Thymus (tissue), 11 donors: ENCODE measurements around the gene MYOF. TPM values are rescaled to one million over a fixed set of nuclear protein-coding genes. Genes with fewer than 3 reads are reported as not detected.

Experiments
- DNase-seq, 9 donors: peaks; one replicate each; pipeline ENCODE4 v3.0.0-alpha.2; 2013; ENCODE audit warnings: low spot score in 9 of 9, low read depth in 6 of 9, missing footprints in 1 of 9
- H3K27ac ChIP-seq, 2 donors: one replicate each; pipeline ENCODE4 v1.5.1; 2013; ENCODE audit warnings: control low read depth in 1 of 2, low read depth in 1 of 2, low read length in 1 of 2, mild to moderate bottlenecking in 1 of 2, moderate library complexity in 1 of 2
- H3K27me3 ChIP-seq, 2 donors: one replicate each; pipeline ENCODE4 v1.5.1; 2013; ENCODE audit warnings: low read length in 1 of 2; ENCODE audit not compliant: control insufficient read depth in 2 of 2, insufficient read depth in 1 of 2
- H3K36me3 ChIP-seq, 2 donors: one replicate each; pipeline ENCODE4 v1.5.1; 2013; ENCODE audit warnings: low read length in 1 of 2, mild to moderate bottlenecking in 1 of 2, moderate library complexity in 1 of 2; ENCODE audit not compliant: control insufficient read depth in 2 of 2, insufficient read depth in 2 of 2
- H3K4me1 ChIP-seq, 2 donors: one replicate each; pipeline ENCODE4 v1.5.1; 2013; ENCODE audit warnings: low read length in 2 of 2; ENCODE audit not compliant: control insufficient read depth in 2 of 2, insufficient read depth in 2 of 2
- H3K4me3 ChIP-seq, 2 donors: one replicate each; pipeline ENCODE4 v1.5.1; 2013; ENCODE audit warnings: low read length in 2 of 2, control low read depth in 1 of 2, mild to moderate bottlenecking in 1 of 2
- H3K9me3 ChIP-seq, 2 donors: one replicate each; pipeline ENCODE4 v1.5.1; 2013; ENCODE audit warnings: low read length in 1 of 2, mild to moderate bottlenecking in 1 of 2; ENCODE audit not compliant: control insufficient read depth in 2 of 2, insufficient read depth in 1 of 2
- WGBS: extraction: QIAGEN DNeasy Blood & Tissue Kit; methylation state at CpG from one replicate; pipeline ENCODE4 v1.1.7; 2013; 5-methylcytosine and 5-hydroxymethylcytosine counted together
- polyA plus RNA-seq: library from polyadenylated mRNA; stranded (reverse); fragments of 200-250 nt; gene quantifications from one replicate; pipeline ENCODE4 v1.2.3, GENCODE V29; 2013
- total RNA-seq: library from RNA; stranded (reverse); fragments of 120-200 nt; gene quantifications from one replicate; pipeline ENCODE4 v1.2.4, GENCODE V29; 2013
- donor health status: healthy.

The MYOF gene
- total and polyA plus RNA-seq, 2 donors, result 6.4 to 14.0 TPM

GRCh38 chr10:93379731-93380575 lies 102.2 kb downstream of the MYOF start:
- no peaks in the 10 kb centered on the region for H3K36me3 ChIP-seq
- 91% methylated on average over 5 of the region's 5 CpGs for WGBS
- no peak overlapping the region for H3K27ac ChIP-seq
- DNase-seq, result no peak
- H3K27me3 ChIP-seq, result no peaks in the 10 kb centered on the region
- H3K4me1 ChIP-seq, result no peaks in the 10 kb centered on the region
- H3K4me3 ChIP-seq, result no peak overlapping the region
- no peaks in the 10 kb centered on the region for H3K9me3 ChIP-seq

GRCh38 chr10:93378997-93379730 lies 103.0 kb downstream of the MYOF start:
- no peaks in the 10 kb centered on the region for H3K4me1 ChIP-seq
- DNase-seq, result no peak
- no peak overlapping the region for H3K4me3 ChIP-seq
- WGBS, result 92% methylated on average over 3 of the region's 3 CpGs
- H3K27me3 ChIP-seq, result no peaks in the 10 kb centered on the region
- H3K27ac ChIP-seq, result no peak overlapping the region
- H3K36me3 ChIP-seq, result no peaks in the 10 kb centered on the region
- no peaks in the 10 kb centered on the region for H3K9me3 ChIP-seq

- H3K27me3 ChIP-seq, result no peaks in the 10 kb centered on the region
- no peaks in the 10 kb centered on the region for H3K4me1 ChIP-seq
- no peaks in the 10 kb centered on the region for H3K9me3 ChIP-seq
- H3K36me3 ChIP-seq, result no peaks in the 10 kb centered on the region
- no peak overlapping the region for H3K27ac ChIP-seq
- no peak for DNase-seq
- 100% methylated on average over 2 of the region's 2 CpGs for WGBS
- H3K4me3 ChIP-seq, result no peak overlapping the region
These were observed 104.1 kb downstream of the MYOF start for GRCh38 chr10:93378039-93378438.

GRCh38 chr10:93376372-93377293 lies 105.5 kb downstream of the MYOF start:
- Histone ChIP-seq H3K27me3 (no peaks in the 10 kb centered on the region), H3K36me3 (no peaks in the 10 kb centered on the region), H3K9me3 (no peaks in the 10 kb centered on the region), H3K27ac (peak overlapping the region in 1 of 2 donors; percentile 19), H3K4me3 (no peak overlapping the region), H3K4me1 (no peaks in the 10 kb centered on the region)
- DNase-seq, result peak; percentile 24 to 80 (median 51)
- WGBS, result 68% methylated on average over 10 of the region's 10 CpGs

- H3K36me3 ChIP-seq, result no peaks in the 10 kb centered on the region
- WGBS, result 92% methylated on average over 1 of the region's 1 CpG
These were observed 111.2 kb downstream of the MYOF start for GRCh38 chr10:93370961-93371360.

DNA sequence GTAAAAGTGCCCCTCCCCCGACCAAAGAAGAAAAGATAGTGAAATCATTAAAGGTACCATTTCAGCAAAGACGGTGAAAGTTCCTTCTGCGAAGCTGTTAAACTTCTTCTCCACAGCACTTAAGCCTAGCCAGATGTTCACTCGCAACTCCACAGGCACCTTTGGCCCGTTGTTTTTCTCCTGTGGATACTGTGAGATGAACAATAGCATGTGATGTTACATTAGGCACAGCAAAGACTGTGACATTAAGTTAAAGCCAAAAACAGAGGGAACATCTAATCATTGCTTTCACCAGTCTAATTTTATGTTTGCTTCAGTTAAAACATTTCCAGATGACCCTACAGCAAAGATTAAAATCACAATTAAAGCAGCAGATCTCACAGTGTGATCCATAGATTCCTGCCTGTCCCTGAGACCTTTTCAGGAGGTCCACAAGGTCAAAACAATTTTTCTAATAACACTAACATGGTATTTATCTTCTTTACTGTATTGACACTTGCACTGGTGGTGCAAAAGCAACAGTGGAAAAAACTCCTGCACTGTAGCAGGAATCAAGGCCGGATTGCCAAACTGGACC lies 112.5 kb downstream of the MYOF start:
- Histone ChIP-seq H3K4me3 (no peak overlapping the region), H3K9me3 (no peaks in the 10 kb centered on the region), H3K36me3 (no peaks in the 10 kb centered on the region), H3K4me1 (no peaks in the 10 kb centered on the region), H3K27me3 (no peaks in the 10 kb centered on the region), H3K27ac (no peak overlapping the region)
- 95% methylated on average over 6 of the region's 6 CpGs for WGBS
- no peak for DNase-seq

More at GRCh38 chr10:93370961-93371360, 111.2 kb downstream of the MYOF start:
- Histone ChIP-seq H3K27ac (no peak overlapping the region), H3K27me3 (no peaks in the 10 kb centered on the region), H3K4me3 (no peak overlapping the region), H3K9me3 (no peaks in the 10 kb centered on the region), H3K4me1 (no peaks in the 10 kb centered on the region)
- DNase-seq, result no peak

DNA sequence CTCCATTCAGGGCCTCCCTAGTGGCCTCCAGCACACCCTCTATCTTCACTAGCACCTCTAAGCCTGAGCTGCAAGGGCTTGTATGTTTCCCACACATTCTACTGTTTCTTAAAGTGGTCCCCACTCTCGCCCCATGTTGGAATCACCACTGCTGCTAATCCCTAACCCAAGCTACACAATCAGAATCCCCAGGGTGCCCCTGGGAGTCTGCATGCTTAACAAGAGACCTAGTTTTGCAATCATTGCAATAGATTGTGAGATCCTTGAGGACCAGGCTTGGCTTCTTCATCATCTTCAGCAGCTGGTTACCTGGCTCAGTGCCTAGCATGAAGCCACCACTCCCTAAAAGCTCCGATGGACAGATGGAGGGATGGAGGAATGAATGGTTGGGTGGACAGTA lies 113.9 kb downstream of the MYOF start:
- no peaks in the 10 kb centered on the region for H3K4me1 ChIP-seq
- H3K4me3 ChIP-seq, result no peak overlapping the region
- over 99% methylated on average over 2 of the region's 2 CpGs for WGBS
- no peak for DNase-seq
- no peaks in the 10 kb centered on the region for H3K27me3 ChIP-seq
- no peak overlapping the region for H3K27ac ChIP-seq
- H3K36me3 ChIP-seq, result no peaks in the 10 kb centered on the region
- no peaks in the 10 kb centered on the region for H3K9me3 ChIP-seq

DNA sequence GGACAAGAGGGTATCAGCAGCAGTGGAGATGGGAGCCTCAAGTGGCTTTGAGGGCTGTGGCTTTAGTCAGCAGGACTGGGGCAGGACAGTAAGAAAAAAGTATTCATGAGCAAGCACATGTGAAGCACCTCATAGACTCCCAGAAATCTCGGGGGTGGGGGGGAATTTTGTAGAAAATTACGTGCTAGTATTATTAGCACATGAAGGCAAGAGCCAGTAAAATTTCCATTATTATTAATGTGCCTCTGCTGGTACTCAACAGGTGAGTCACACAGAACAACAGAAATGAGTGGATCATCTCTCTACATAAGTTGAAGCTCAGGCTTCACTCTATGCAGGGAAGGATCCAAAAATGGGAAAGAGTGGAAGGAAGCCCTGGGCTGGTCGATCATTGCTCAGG lies 114.5 kb downstream of the MYOF start:
- H3K36me3 ChIP-seq, result no peaks in the 10 kb centered on the region
- H3K27me3 ChIP-seq, result no peaks in the 10 kb centered on the region
- no peak for DNase-seq
- H3K27ac ChIP-seq, result no peak overlapping the region
- H3K4me1 ChIP-seq, result no peaks in the 10 kb centered on the region
- no peak overlapping the region for H3K4me3 ChIP-seq
- no peaks in the 10 kb centered on the region for H3K9me3 ChIP-seq
- WGBS, result 94% methylated on average over 3 of the region's 3 CpGs
